PFSK-1 (cell line): ENCODE data around the gene MKI67.

Experiments used
- FOXP2 ChIP-seq: optimal IDR thresholded peaks from 2 replicates; pipeline ENCODE3; 2011; ENCODE audit warnings: borderline replicate concordance, control low read depth, inconsistent platforms; ENCODE audit not compliant: insufficient read depth; ENCODE audit errors: extremely low read length, extremely low read depth
- POLR2AphosphoS5 ChIP-seq: IDR thresholded peaks from 2 replicates; pipeline ENCODE4 v1.6.1; 2012; ENCODE audit warnings: low read depth, mild to moderate bottlenecking, control low read depth, low read length, moderate library complexity
- REST ChIP-seq, 2 experiments: IDR thresholded peaks; 2 replicates each; pipeline versions ENCODE4 v1.6.1 to v1.8.0; 2011 to 2012; ENCODE audit warnings: low read depth in 2 of 2, low read length in 2 of 2, control low read depth in 1 of 2, inconsistent platforms in 1 of 2, mild to moderate bottlenecking in 1 of 2, moderate library complexity in 1 of 2; ENCODE audit not compliant: insufficient read depth in 1 of 2
- SIN3A ChIP-seq: IDR thresholded peaks from 2 replicates; pipeline ENCODE4 v1.6.1; 2012; ENCODE audit warnings: mild to moderate bottlenecking, low read length, moderate library complexity, borderline replicate concordance; ENCODE audit not compliant: insufficient read depth
- TAF1 ChIP-seq: IDR thresholded peaks from 2 replicates; pipeline ENCODE4 v1.6.1; 2012; ENCODE audit warnings: low read length, control low read depth, borderline replicate concordance; ENCODE audit not compliant: insufficient read depth

GRCh38 chr10:128070721-128071416 is 55.4 kb downstream of the MKI67 start:
- TF ChIP-seq POLR2AphosphoS5: no peak
- TF ChIP-seq REST (IDR thresholded peaks at IDR 0.05; ENCODE audit: insufficient read depth in 1 of 2, low read depth in 2 of 2, low read length in 2 of 2): no peak
- no peak for TF ChIP-seq SIN3A
- TF ChIP-seq TAF1: no peak
- no peak for TF ChIP-seq FOXP2
